KG1 (cell line): ENCODE measurements around the gene ILDR1.

Experiments used
- DNase-seq: peaks from one replicate; lab custom pipeline; 2025; lab: John Stamatoyannopoulos, UW

ILDR1 gene

DNA sequence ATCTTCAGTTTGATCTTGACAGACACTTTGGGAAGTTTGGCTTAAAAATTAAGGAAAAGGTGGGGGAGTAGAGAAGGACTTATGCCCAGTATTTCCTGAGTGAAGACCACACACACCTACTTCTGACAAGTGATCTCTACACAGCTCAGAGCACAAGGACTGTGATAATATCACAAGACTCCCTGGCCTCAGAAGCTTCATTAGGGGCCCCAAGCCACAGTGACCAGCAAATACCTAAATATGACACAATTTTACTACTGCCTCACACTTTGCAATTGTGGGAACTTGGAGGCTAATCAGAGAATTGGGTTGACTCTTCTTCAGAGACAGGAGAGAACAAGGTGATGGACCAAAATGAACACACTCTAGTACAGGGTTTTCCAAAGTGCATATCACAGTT, 2.6 kb downstream of the ILDR1 start:
- DNase-seq, result no peak

DNA sequence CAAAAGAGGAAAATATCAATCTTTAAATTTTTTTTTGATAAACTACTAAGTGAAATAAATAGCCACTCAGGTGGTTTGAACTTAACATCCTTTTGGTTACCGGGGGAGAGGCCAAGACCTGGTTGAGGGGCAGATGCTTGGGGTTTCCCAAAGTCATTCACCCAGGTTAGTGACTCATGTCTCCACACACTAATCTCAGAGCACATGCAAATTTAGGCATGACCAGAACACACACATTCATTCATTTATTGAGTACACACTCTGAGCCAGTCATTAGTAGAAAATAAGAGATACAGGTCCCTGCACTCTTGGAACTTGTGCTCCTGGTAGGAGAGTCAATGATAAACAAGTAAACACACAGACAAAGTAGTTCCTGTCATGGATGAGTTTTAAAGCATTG, 7.3 kb downstream of the ILDR1 start:
- DNase-seq, result no peak

GRCh38 chr3:122013448-122013925, 8.6 kb downstream of the ILDR1 start:
- no peak for DNase-seq

- no peak for DNase-seq
These were observed 9.2 kb downstream of the ILDR1 start for GRCh38 chr3:122012821-122013220.

DNA sequence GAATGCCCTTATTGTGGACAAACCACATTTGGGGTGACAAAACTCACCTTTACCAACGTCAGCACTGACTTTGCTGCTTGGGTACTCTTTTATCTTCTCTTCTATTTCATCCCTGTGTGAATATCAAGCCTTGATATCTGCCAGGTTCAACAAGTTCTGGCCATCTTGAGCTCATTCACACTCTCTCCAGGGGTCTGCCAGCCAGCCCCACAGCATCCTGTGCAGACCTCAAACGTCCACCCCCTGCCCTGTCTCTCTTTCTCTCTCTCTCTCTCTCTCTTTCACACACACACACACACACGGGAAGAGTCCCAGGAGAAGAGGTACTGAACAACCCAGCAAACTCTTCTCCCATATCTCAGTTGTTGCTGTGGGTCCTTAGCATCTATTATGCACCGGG, 10.7 kb downstream of the ILDR1 start:
- DNase-seq, result no peak

DNA sequence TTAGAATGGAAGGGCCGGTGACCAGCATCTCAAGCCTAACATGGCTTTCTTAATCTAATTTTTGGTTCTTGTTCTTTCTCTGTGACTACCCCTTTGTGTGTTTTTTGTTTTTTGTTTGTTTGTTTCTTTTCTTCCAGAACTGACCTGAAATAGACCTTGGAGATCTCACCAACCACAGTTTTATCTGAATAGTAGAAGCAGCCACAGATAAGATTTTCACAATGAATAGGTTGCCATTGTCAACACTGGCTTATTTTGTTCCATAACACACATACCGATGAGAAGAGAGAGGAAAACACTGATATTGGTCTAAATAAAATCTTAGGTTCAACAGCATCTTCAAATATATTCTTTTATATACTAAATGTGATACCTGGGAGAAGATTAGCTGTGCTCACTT, 11.5 kb downstream of the ILDR1 start:
- no peak for DNase-seq

GRCh38 chr3:122008166-122008565, 13.9 kb downstream of the ILDR1 start:
- DNase-seq, result no peak

GRCh38 chr3:122006267-122006666, 15.8 kb downstream of the ILDR1 start:
- DNase-seq, result no peak

GRCh38 chr3:122004991-122005565, 17.0 kb downstream of the ILDR1 start:
- no peak for DNase-seq

DNA sequence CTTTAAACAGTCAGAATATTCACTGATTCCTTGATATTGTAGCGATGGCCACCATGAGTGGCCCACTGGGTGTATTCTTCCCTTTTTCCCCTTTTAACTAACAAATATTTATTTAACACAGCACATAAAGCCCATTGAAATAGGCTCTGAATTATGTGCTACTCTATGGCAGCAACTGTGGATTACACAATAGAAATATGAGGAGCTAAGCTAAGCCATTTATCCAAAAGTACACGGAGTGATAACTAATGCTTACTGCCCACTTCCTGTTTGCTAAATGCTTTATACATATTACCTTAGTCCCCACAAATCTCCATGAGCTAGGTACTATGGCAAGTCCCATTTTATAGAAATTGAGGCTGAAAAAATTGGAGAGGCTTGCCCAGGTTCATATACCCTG, 17.9 kb downstream of the ILDR1 start:
- no peak for DNase-seq

DNA sequence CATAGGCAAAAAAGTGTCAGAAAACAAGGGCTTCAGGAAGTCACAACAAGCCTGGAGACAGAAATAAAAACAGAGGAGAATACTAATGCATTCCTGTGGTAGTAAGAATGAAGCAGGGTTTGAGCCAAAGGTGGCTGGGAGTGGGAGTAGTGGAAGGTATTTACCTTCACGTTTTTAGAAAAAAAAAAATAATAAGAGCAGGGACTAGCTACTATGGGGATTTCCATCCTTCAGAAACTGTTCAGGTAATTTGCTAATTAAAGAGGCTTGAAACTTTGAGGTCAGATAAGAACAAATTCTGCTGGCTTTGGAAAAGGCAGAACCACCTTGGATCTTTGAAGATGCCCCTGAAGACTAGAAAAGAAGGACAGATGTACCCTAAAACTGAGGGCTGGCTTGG, 18.4 kb downstream of the ILDR1 start:
- no peak for DNase-seq

DNA sequence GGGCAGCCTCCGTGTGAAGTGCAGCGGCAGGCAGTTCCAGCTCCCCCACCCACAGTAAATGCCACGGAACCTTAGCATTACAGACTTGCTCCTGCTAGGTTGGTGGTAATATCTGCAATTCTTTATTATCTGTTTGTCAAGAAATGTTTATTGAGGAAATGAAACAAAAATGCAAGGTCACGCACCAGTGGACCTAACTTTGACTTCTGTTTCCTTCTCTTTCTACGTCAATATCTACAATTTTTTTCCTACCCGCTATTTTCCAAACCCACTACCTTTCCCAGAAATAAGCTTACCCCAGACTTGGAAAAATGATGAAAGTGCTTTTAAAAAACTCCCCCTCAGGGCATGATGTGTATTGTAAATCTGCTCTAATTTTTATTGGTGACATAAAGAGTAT, 18.9 kb downstream of the ILDR1 start:
- DNase-seq, result no peak

DNA sequence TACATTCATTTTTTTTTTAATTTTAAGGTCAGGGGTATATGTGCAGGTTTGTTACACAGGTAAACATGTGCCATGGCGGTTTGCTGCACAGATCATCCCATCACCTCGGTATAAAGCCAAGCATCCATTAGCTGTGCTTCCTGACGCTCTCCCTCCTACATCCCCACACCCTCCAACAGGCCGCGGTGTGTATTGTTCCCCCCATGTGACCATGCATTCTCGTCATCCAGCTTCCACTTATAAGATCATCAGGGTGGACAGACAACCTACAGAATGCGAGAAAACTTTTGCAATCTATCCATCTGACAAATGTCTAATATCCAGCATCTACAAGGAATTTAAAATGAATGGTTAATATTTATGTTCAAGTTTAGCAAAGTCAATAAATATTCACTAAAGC, 19.4 kb downstream of the ILDR1 start:
- no peak for DNase-seq

DNA sequence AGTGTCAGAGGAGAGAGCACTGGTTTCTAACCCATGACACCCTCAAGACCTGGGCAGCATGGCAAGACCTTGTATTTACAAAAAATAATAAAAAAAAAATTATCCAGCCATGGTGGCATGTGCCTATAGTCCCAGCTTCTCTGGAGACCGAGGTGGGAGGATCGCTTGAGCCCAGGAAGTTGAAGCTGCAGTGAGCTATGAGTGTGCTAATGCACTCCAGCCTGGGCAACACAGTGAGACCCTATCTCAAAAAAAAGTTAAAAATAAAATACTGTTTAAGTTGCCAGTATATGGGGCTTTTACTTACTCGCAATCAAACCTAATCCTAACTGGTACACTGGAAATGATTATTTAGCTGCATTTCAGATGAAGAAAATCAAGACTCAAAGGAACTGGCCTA, 20.2 kb downstream of the ILDR1 start:
- DNase-seq, result no peak

DNA sequence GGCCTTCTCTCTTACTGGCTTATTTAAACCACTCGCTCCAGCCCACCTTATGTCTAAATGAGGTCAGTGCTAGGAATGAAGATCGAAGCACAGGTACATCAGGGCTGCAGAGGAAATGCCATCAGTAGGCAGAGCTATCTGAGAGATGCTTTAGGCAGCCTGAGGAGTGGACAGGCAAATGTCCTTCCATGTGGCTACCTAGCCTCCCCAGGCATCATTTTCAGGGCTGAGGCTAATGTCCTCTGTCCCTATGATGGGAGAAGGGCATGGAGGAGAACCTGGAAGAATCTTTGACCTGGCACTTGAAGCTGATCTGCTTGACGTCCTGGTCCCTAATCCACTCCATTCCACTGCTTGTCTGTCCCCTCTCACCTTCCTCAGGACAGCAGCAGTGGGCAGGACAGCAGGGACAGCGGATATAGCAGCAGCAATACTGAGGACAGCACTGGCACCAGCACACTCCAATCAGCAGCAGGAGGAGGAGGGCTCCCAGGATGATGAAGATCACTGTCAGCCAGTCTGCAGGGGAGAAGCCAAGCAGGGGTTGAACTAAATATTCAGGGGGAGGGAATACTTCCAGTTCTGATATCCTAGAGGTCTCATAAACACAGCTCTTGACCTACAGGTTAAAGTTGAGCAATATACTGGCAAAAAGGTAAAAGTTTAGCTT, 21.0 kb downstream of the ILDR1 start:
- no peak for DNase-seq

DNA sequence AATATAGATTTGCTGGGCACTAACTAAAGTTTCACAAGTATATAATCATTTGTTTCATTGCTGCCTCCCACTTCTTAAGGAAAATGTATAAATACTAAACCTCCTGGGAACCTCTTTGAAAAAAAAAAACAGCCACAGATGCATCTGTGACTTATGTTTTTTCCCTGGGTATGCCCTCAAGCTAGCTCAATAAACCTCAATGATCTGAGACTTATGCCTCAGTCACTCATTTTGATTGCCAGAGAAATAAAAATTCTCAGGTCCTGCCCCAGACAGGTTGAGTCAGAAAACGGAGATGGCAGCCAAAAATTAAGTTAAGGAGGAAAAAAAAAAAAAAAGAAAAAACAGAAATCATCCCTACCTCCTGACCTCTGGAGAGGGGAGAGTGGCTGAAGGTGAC, 22.1 kb downstream of the ILDR1 start:
- no peak for DNase-seq

DNA sequence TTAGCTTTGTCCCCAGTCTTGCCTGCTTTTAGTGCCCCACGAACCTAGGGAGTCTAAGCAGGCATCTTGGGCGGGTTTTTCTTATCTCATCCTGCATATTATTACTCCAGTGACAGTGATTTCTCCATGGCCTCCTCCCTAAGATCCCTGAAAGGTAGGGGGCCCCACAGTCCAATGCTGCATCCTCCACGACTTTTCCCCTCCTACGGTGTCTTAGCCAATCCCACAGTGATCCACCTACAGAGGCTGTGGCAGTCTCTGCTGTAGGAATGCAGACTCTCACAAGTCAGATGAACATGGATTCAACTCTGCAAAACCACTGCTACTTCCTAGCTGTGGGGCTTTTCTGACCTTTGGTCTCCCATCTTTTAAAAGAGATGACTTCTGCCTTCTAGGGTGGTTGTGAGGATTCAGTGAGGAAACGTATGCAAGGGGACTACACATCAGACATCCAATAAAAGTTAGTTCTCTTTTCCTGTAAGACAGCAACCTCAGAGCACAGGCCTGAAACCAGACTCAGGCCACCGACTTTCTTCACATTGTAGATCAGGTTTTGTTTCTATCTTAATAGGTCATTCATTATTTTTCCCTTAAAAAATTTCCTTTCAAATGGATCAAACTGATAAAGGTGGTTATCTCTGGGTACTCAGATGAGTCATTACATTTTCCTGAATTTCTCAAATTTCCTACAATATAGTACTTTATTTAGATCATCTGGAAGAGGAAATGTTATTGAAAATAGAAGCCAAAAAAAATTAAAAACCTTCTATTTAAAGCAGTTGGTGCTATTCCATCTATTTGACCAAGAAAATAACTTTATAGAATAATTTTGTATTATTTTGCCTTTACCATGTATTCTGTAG, 23.2 kb downstream of the ILDR1 start:
- DNase-seq, result peak; percentile 17

DNA sequence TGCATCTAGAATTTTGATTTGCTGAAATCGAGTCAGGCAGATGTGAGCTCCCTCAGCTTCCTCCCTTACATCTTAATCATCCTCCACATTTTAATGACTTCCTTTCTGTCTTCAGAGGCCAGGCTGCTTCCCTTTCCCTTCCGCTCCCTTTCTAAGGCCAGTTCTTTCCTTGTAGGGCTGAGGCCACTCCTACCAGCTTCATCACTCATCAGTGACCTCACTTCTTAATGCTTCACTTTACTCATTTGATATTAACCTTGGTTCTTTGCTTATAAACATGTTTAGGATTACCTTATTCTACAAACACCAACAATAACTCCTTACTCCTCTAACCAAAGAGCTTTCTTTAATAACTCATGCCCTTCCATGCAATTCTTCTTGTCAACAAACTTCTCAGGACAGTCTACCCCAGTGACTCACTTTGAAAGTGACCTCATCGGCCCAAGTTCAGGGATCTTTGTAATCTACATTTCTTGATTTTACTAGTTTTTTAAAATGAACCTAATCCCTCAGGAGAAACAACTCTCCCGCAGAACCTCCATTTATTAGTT, 23.9 kb downstream of the ILDR1 start:
- peak; percentile 27 for DNase-seq

DNA sequence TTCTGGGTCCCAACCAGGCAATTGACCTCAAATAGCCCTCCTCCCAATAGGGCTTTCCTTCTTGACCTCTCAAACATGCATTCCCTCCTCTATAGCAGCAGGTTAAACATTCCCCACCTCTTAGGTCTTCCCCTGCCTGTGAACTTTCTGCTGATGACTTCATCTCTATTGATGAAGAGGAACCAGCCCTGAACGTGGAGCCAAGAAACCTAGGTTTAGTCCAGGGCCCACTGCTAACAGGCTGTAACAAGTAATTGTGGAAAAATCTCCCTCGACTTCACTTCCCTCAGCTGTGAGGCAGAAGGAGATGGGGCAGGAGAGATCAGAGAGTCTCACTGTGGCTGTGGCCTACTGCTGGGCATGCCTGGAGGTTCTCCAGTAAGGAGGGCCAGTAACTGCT, 24.7 kb downstream of the ILDR1 start:
- DNase-seq, result no peak

DNA sequence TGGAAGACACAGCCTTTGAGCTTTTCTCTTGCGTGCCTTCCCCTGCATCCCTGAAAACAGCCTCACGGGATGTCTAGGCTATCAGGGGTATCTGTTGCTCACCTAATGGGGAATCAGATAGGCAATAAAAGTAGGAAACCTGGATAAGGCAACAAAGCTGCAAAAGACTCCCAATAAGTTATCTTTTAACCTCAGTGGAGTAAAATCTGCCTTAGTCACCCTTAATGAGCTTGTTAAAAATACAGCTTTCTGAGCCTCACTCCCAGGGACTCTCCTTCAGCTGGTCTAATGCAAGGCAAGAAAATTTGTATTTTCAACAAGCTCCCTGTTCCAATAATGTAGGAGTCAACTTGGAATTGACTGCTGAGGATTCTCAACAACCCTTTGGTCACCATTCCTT, 25.6 kb downstream of the ILDR1 start:
- no peak for DNase-seq

DNA sequence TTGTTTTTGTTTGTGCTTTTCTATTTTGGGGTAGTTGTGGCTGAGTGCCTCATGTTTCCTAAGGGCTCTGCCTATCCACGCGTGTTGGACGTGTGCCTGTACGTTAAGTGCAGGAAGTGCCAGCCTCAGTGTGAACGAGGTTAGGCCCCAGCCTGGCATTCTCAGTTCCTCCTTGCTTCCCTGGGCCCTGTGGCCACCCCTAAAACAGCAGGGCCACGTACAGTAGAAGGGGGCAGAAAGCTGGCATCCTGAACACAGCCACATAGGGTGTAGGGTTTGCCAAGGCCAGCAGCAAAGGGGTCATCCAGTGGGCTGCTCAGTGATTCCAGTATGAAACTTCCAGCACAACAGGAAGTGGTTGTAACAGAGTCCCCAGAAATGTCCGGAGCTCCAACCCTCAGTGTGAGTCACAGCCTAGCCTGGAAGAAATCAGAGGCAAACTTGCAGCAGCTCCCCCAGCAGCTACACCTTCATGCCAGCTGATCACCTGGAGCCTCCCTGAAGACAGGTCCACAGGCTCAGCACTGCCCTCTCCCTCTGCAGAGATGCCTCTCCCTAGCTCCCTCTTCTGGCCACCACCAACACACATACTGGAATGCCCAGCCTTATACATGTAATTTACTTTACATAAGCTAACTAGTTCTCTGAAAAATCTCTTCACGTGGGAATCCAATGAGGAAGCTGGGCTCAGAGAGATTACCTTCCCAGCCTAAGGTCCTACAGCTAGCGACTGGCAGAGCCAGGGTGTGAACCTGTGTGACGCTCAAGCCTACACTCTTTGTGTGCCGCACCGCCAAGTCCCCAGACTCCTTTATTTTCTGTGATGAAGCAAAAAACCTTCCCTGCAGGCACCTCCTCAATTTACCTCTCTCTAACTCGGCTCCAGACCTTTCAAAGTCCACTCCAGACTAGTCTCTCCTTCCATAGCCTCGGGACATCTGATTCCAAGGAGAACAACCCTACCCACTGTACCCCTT, 26.6 kb downstream of the ILDR1 start:
- peak; percentile 68 for DNase-seq

- no peak for DNase-seq
These were observed 27.5 kb downstream of the ILDR1 start for GRCh38 chr3:121994551-121994950.
